GM19351 (cell line): ENCODE measurements around the gene CDH13.

Source experiments
- ATAC-seq: cut with Tn5 transposase; IDR thresholded peaks from one replicate; pipeline ENCODE4 v1.9.1; 2021; ENCODE audit warnings: mild to moderate bottlenecking, moderate library complexity; ENCODE audit not compliant: unreplicated experiment

The CDH13 gene

DNA sequence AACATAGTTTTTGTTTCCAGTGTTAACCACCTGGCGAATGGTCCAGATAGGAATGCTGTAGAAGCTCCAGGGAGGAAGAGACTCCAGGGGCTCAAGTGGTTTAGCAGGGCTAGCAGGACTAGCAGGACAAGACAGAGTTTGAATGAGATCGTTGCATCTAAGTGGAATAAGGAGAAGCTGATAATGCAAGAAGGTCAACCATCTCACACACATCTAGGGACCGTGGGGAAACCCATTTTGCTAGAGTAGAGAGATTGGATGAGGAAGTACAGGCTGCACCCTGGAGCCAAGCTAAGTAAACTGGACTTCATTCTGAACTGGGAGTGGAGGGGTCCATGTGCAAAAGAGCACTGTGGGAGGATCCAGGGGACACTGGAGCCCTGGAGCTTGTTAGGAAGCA lies 1094.9 kb downstream of the CDH13 start:
- no peak for ATAC-seq

DNA sequence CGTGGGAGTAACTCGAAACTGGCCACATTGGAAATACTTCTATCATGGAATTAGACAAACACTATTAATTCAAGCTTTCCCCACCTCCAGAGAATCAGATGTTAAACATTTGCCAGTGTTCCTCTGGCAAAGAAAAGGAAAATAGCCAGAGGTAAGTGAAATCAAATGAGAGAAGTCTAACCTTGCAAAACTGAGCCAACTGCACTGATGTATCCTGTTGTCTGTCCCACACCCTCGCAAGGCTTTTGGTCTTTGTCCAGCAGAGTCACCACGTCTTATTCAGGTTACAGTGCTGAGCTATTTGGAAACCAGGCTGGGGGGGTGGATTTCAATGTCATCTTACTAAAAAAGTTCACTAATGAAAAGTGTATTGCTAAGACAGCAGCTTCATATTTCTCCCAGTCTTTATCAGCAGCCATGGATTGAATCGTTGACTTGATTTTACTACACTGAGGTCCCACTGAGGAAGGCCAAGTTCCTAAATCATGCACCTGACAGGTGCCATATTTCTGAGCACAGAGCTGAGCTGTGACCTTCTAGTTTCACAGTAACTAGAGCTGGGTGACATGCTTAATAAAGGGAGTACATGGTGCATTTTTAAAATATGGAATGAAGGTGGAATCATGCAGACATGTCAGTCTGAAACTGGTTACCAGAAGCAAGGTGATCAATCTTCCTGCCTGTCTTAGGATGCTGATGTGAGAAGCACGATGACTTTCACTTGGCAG lies 1095.9 kb downstream of the CDH13 start:
- no peak for ATAC-seq

DNA sequence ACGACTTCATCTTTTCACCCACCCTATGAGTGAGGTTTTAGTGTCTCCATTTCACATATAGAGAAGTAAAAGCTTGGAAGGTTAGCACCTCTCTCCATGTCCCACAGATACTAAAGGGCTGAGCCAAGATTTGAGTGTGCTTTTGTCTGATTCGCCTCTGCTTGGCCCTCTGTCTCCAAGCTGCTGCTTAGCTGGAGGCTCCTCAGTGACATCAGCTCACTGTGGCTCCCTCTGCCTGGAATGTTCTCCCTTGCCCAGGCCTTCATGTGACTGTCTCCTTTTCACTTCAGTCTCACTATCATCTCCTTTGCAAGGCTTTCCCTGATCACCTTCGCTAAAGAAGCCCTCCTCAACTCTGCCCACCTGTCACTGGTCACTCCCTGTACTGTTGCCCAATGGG lies 1096.5 kb downstream of the CDH13 start:
- no peak for ATAC-seq

DNA sequence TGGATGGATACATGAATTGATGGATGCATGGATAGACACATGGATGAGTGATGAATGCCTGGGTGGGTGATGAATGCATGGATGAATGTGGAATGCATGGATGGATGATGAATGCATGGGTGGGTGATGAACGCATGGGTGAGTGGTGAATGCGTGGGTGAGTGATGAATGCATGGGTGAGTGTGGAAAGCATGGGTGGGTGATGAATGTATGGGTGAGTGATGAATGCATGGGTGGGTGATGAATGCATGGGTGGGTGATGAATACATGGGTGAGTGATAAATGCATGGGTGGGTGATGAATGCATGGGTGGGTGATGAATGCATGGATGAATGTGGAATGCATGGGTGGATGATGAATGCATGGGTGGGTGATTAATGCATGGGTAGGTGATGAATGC lies 1097.1 kb downstream of the CDH13 start:
- ATAC-seq = no peak

DNA sequence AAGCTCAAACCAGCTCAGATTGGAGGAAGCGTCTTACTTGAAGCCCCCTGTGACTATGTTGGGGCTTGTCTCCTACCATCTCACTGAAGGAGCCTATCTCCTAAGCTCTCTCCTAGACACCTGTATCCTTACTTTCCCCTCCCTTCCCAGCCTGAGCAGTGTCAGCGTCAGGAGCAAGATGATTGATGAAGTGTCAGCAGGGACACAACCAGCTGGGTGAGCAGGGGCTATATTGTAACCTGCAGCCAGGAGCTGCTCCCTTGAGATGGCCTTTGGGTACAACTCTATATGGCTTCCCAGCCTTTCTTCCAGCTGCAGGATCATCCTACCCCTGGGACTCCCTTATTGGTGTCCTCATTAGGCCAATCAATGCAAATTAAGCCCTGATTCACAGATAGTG lies 1097.8 kb downstream of the CDH13 start:
- no peak for ATAC-seq

DNA sequence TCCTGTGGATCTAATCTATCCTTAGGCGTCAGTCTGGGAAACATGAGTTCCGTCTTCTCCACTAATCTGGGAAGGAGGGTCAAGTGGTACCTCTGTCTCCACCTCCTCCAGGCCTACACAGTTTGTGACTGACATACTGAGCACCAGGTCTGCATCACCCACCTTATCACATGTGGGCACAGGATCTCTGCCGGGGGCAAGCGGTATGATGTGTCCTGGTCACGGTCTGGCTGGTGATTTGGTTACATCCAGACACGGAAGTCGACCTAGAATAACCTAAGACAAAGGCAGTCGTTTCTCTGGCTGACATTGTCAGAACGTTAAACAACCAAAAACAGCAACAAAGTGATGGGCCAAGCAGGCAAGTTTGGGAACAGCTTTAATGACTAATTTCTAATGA lies 1098.5 kb downstream of the CDH13 start:
- no peak for ATAC-seq

DNA sequence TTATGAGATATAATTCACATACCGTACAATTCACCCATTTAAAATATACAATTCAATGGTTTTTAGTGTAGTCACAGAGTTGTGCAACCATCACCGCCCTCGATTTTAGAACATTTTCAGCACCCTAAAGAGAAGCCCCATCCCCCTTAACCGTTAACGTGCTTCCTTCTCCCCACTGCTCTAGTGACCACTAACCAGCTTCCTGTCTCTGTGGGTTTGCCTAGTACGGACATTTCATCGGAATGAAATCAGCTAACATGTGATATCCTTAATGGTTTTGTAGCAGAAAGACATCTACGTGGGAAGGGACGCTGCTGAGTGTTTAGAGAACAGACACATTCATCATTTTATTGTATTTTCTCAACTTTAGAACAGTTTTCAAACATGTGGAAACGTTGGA lies 1100.2 kb downstream of the CDH13 start:
- ATAC-seq = no peak

DNA sequence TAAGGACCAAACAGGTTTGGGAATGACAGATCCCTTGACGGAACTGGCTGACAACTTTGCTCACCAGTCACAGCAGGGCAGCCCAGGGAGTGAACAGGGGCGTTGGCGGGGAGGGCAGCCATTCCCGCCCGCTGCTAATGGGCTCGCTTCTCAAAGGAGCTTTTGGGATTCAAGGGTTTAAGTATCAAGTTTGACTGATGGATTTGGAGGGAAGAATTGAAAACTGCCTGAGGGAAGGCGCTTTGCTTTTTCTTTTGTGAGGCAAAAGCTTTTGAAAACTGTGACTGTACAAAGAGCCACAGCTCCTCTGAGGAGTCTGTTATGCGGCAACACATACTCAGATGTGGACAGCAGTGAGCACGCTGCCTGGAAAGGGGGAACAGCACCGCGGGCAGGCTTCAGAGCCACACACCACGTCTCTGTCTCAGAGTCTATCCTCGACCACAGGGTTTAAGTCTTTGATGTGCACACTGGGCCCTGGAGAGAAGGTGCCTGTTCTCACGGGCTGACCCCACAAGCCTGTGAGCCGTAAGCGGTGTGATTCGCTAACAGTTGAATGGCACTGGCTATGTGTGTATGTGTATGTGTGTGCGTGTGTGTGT lies 1101.1 kb downstream of the CDH13 start:
- no peak for ATAC-seq

DNA sequence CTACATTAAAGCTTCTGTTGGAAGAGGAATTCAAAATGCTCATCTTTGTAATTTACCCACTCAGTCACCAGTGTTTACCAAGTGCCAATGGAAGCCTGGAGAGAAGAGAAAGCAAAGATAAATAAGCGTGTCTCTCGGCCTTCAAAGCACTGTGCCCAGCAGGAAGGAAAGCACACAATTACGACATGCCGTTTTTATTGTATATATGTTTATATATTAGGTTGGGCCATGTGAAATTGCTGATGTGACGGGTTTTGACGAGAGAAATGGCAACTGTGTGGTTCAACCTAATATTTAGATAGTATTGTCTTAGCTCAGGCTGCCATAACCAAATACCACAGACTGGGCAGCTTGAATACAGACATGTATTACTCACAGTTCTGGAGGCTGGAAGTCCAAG lies 1101.7 kb downstream of the CDH13 start:
- no peak for ATAC-seq

DNA sequence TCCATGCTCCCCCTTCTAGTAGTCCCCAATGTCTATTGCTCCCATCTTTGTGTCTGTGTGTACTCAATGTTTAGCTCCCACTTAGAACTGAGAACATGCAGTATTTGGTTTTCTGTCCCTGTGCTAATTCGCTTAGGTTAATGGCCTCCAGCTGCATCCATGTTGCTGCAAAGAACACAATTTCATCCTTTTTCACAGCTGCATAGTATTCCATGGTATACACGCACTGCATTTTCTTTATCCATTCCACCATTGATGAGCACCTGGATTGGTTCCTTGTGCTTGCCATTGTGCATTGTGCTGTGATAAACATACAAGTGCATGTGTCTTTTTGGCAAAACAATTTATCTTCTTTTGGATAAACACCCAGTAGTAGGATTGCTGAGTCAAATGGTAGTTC lies 1104.0 kb downstream of the CDH13 start:
- ATAC-seq = no peak

DNA sequence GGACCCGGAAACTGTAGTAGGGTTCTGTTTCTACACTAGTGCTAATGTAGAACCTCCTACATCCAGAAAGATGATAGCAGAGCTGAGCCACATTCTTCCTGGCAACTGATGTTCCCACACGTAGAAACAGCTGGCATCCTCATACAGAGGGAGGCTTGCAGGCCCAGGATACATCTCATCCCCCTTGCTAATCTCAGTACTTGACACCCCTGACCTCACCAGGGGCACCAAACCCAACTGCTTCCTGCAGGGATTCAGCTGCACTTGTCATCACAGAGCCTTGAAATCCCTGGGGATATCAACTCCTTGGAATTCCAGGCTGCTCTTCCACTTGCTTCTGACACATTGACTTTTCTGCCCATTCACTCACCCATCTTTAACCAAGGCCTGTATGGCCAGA lies 1105.8 kb downstream of the CDH13 start:
- ATAC-seq = no peak

DNA sequence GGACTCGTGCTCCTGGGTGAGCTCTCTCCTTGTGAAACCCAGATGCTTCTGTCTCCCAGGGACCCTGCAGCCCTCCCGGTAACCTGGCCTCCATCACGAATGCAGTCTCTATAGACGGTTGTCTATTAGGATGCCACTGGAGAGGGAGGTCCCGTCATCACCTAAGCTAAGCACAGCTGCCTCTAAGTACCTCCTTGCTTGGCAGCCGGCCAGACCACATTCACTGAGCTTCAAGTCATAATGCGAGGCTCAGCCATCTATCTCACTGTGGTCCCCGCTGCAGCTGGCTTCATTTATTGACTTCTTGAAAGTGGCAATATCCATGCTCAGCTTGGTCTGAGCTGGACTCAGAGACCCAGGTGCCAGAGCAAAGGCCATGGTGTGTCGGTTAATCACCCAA lies 1106.5 kb downstream of the CDH13 start:
- no peak for ATAC-seq

DNA sequence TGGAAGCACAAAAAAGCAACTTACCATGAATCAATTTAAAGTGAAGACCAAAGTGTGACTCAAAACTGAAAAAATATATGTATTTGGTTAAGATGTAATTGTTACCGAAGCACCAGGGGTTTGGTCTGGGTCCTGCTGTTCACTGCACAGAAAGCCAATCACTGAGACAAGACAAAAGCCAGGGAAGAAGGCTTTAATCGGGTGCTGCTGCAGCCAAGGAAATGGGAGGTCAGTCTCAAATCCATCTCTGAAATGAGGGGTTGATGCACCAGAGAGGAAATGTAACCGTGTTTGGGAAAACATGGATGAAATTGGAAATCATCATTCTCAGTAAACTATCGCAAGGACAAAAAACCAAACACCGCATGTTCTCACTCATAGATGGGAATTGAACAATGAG lies 1107.4 kb downstream of the CDH13 start:
- no peak for ATAC-seq

DNA sequence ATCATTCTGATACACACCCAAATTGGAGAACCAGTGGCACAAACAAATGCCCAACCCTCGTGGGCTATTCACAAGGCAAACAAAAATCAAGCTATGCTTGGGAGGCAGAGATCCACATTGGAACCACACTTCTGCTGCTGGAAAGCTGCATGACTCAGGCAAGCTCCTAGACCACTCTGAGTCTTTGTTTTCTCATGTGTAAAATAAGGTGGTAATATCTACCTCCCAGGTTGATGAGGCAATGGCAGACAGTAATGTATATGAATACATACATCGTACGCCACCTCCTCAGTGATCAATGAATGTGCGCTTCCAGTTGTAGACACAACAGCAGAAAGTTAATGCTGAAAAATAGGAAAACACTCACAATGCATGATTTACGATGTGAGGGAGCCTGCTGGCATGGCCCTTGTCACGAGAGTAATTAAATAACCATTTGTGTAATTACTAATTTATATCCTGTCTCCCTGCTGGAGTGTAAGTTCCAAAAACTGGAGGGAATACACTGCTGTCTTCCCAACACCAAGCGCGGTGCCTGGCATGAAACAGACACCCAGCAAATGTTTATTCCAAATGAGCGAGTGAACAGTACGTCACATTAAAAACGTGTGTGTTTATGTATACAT lies 1111.1 kb downstream of the CDH13 start:
- no peak for ATAC-seq

DNA sequence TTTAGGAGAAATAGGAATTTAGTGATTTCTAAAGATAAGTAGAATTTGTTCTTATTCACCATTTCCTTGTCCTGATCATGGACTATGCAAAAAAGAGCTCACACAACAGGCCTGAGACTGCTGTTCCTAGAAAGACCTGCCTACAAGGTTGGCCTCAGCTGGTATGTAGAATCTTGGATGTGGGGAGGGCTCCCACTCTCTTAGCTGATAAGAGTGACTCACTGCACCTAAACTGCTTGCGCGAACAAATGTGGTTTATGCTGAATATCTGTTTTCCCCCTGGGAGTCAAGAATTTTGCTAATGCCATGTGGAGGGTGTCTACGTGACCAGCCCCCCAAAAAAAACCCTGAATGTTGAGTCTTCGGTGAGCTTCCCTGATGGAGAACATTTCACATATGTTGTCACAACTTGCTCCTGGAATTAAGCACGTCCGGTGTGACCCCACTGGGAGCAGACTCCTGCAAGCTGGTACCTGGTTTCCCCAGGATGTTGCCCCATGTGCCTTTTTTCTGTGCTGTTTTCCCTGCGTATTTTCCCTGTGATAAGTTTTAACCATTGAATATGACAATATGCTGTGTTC lies 1112.2 kb downstream of the CDH13 start:
- ATAC-seq = no peak

DNA sequence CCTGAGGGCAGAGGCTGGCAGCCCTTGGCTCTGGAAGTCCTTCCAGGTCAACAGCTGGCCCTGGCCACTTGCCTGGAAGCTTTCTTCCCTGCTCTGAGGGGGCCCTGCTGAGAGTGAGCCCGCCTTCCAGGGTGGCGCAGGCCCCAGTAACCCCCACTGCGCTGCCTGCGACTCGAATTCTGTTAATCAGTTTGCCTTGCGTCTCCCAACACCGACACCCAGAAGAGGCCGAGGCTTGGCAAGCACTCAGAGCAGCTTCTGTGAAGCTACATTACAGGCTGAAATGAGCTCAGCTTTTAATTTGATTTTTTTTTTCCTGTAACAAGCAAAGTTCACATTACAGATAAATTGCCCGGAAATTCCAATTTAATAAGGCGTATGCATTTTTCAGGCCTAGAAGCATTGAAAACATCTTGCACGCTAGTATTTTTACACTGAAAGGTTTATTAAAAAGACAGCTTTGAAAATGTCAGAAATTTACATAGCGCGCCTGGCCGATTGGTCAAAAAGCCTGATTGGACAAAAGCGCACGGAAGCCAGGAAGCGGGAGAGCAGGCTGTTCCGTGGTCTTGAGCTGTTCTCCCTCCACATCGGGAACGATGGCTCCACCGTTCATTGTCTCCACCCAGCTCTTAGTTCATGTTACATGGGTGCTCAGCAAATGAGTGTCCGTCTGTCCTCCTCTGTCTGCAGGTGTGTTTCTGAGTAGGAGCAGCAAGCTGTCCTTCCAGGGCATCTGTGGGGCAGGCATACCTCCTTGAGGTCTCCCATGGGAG lies 1115.5 kb downstream of the CDH13 start:
- ATAC-seq = no peak

DNA sequence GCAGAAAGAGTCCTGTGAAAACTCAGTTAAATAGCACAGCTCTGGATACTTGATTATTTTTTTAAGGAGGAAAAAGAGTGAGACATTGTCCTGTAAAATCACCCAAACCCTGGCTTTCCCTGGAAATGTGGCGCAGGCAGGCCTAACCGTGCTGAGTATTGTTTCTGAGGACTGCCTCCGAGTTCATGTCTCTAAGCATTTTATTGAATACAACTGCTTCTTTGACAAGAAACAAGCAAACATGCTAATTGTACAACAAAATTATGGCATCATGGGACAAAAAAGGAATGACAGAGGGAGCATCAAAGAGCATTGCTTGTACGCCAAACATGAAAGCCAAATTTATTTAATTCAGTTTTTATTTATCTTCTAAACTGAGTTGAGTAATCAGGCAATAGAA lies 1116.5 kb downstream of the CDH13 start:
- ATAC-seq = no peak

DNA sequence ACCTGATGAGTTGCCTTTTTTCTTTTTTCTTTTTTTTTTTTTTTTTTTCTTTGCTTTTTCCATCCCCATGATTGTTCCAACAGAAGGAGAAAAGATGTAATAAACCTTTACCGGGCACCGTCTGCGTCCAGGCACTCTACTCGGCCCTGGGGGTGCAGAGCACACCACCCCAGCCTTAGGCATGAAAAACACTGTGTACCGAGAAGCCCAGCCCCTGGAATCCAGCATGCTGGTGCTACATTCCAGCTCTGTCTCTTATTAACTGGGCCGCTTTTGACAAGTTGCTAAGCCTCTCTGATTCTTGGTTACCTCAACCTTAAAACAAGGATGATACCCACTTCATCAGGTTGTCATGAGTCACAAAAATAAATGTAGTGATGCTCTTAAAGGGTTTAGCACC lies 1117.0 kb downstream of the CDH13 start:
- ATAC-seq = no peak

DNA sequence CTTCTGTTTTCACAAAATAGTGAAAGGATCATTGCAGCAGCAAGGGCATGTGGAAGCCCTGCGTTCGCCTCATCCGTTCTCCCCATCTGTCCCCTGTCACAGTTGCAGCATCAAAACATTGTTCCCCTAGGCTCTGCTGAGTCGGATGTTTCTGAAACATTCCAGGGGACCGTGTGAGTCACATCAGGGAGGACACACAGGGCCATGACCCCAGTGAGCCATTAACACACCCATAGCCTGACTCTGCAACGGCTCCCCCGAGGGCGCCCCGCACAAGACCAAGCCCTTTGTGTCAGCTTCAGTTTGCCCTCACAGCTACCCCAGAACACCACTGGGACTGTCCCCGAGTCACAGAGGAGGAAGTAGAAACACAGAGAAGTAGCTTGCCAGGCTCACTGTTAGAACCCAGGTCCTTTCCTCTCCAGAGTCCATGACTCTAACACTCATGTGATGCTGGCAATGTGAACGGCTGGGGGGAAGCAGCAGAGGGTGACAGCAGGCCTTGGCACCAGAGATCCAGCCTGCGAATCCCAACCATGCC lies 1117.7 kb downstream of the CDH13 start:
- ATAC-seq = peak; percentile 94

DNA sequence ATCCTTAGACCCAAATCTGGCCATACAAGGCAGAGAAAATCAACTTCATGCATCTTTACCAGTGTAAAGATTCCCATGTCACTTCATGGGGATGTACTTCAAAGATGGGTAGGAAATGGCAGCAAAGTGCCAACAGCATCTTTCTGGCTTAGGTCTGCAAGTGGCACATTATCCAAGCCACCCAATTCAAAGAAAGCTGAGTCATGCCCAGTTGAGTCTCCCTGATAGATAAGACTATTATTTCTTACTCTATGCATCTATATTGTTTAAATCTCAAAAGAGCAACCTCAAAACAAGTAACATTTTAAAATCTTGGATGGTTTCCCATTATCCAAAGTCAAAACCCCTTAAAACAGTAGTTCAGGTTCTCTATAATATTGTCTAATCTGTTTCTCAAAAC lies 1119.8 kb downstream of the CDH13 start:
- no peak for ATAC-seq

DNA sequence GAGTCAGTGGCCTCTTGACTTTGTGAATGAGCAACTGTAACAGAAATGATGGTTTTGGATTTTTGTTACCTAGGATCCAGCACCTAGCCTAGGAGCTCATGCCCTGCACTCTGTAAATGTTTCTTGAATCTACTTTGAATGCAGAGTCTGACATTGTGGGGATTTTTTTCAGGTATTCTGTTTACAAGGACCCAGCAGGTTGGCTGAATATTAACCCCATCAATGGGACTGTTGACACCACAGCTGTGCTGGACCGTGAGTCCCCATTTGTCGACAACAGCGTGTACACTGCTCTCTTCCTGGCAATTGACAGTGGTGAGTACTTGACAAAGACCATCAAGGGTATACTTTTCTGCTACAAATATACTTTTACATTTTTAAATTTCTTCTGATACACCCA lies 1121.2 kb downstream of the CDH13 start:
- no peak for ATAC-seq
